HL-60 (cell line): ENCODE results near the gene NKX2-2.

Experiments used
- DNase-seq, 2 experiments: peaks; one replicate each; pipeline ENCODE4 v3.0.0-alpha.2; 2010 to 2020; ENCODE audit warnings: low read depth in 1 of 2, low spot score in 1 of 2
- H3K27ac ChIP-seq: fragments of 250-450 bp; sonication (Bioruptor Pico); replicated peaks from 2 replicates; pipeline ENCODE4 v1.5.1; 2020; ENCODE audit warnings: mild to moderate bottlenecking, moderate library complexity
- H3K27me3 ChIP-seq: fragments of 250-450 bp; sonication (Bioruptor Pico); 2 replicates; pipeline ENCODE4 v1.5.1; 2021; ENCODE audit warnings: mild to moderate bottlenecking, moderate library complexity; ENCODE audit not compliant: insufficient read depth, poor library complexity, severe bottlenecking
- H3K4me3 ChIP-seq: replicated peaks from 2 replicates; pipeline ENCODE4 v1.5.1; 2011; ENCODE audit warnings: mild to moderate bottlenecking, control low read depth, low read length; ENCODE audit not compliant: insufficient read depth
- GABPA ChIP-seq: IDR thresholded peaks from 2 replicates; pipeline ENCODE4 v1.6.1; 2012; ENCODE audit warnings: low read depth
- POLR2AphosphoS5 ChIP-seq: IDR thresholded peaks from 2 replicates; pipeline ENCODE4 v1.6.1; 2012; ENCODE audit warnings: low read depth
- SPI1 ChIP-seq: IDR thresholded peaks from 2 replicates; pipeline ENCODE4 v1.6.1; 2012; ENCODE audit warnings: low read depth, mild to moderate bottlenecking, borderline replicate concordance
- TF ChIP-seq, protein P1 (sequence below): IDR thresholded peaks from 2 replicates; pipeline ENCODE4 v1.6.1; 2012; ENCODE audit warnings: low read depth; ENCODE audit not compliant: insufficient replicate concordance
- TF ChIP-seq, protein P2 (sequence below): IDR thresholded peaks from one replicate; pipeline ENCODE4 v1.5.1; 2011; ENCODE audit warnings: low read length, control low read depth, inconsistent platforms; ENCODE audit not compliant: insufficient read depth

Gene NKX2-2

DNA sequence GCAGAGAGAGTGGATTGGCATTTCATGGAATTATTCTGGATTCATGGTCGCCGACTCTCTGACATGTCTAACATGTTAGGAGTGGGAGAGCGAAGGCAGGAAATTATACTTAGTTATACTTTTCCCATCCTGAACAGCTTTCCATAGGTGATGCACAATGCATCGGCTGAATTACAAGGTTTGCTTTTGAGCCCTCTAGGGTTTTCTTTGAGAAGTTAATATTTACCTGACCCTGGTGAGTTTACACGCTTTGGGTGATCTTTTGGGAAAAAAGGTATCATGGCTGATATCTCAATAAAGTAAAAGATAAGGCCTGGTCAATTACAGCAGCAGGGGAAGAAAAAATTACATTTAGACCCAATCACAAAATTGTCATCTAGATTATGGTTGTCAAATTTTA lies 14.0 kb upstream of the NKX2-2 start:
- no peak overlapping the region for H3K27ac ChIP-seq
- TF ChIP-seq, protein P1, sequence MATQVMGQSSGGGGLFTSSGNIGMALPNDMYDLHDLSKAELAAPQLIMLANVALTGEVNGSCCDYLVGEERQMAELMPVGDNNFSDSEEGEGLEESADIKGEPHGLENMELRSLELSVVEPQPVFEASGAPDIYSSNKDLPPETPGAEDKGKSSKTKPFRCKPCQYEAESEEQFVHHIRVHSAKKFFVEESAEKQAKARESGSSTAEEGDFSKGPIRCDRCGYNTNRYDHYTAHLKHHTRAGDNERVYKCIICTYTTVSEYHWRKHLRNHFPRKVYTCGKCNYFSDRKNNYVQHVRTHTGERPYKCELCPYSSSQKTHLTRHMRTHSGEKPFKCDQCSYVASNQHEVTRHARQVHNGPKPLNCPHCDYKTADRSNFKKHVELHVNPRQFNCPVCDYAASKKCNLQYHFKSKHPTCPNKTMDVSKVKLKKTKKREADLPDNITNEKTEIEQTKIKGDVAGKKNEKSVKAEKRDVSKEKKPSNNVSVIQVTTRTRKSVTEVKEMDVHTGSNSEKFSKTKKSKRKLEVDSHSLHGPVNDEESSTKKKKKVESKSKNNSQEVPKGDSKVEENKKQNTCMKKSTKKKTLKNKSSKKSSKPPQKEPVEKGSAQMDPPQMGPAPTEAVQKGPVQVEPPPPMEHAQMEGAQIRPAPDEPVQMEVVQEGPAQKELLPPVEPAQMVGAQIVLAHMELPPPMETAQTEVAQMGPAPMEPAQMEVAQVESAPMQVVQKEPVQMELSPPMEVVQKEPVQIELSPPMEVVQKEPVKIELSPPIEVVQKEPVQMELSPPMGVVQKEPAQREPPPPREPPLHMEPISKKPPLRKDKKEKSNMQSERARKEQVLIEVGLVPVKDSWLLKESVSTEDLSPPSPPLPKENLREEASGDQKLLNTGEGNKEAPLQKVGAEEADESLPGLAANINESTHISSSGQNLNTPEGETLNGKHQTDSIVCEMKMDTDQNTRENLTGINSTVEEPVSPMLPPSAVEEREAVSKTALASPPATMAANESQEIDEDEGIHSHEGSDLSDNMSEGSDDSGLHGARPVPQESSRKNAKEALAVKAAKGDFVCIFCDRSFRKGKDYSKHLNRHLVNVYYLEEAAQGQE, result no peak
- TF ChIP-seq POLR2AphosphoS5 (no peak), SPI1 (no peak), GABPA (no peak)
- TF ChIP-seq, protein P2, sequence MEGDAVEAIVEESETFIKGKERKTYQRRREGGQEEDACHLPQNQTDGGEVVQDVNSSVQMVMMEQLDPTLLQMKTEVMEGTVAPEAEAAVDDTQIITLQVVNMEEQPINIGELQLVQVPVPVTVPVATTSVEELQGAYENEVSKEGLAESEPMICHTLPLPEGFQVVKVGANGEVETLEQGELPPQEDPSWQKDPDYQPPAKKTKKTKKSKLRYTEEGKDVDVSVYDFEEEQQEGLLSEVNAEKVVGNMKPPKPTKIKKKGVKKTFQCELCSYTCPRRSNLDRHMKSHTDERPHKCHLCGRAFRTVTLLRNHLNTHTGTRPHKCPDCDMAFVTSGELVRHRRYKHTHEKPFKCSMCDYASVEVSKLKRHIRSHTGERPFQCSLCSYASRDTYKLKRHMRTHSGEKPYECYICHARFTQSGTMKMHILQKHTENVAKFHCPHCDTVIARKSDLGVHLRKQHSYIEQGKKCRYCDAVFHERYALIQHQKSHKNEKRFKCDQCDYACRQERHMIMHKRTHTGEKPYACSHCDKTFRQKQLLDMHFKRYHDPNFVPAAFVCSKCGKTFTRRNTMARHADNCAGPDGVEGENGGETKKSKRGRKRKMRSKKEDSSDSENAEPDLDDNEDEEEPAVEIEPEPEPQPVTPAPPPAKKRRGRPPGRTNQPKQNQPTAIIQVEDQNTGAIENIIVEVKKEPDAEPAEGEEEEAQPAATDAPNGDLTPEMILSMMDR, result no peak
- DNase-seq, result no peak
- H3K27me3 ChIP-seq, result peaks cover 37% of the 10 kb centered on the region
- no peak overlapping the region for H3K4me3 ChIP-seq

- Histone ChIP-seq H3K4me3 (no peak overlapping the region), H3K27me3 (peaks cover 43% of the 10 kb centered on the region), H3K27ac (no peak overlapping the region)
- DNase-seq, result no peak
- TF ChIP-seq, protein P2, result no peak
- TF ChIP-seq, protein P1, result no peak
- no peak for TF ChIP-seq POLR2AphosphoS5
- no peak for TF ChIP-seq SPI1
- TF ChIP-seq GABPA, result no peak
Observed at GRCh38 chr20:21526776-21527175, 12.9 kb upstream of the NKX2-2 start.

- Histone ChIP-seq H3K27me3 (peaks cover 71% of the 10 kb centered on the region), H3K27ac (no peak overlapping the region), H3K4me3 (no peak overlapping the region)
- no peak for DNase-seq
- TF ChIP-seq SPI1 (no peak), GABPA (no peak), POLR2AphosphoS5 (no peak)
- TF ChIP-seq, protein P2, result no peak
- TF ChIP-seq, protein P1, result no peak
Observed at GRCh38 chr20:21523895-21524294, 10.0 kb upstream of the NKX2-2 start.
